A549 (cell line): ENCODE measurements around the gene CAB39. TPM values are rescaled to one million over a fixed set of nuclear protein-coding genes. Genes with fewer than 3 reads are reported as not detected.

Experiments used
- ATAC-seq, 2 experiments: fragments of 200-7000 bp in 1 of 2; fragments of >200 bp in 1 of 2; cut with Nextera tagmentation in 1 of 2; cut with Tn5 transposase in 1 of 2; 3 replicates each; pipeline versions ENCODE4 v1.8.0 to v1.9.1; 2018 to 2020; ENCODE audit warnings: mild to moderate bottlenecking in 1 of 2, moderate library complexity in 1 of 2
- CTCF ChIA-PET: fragments of 300-600 bp; sonication (Branson Sonifier 250); formaldehyde crosslinking; extraction: SDS; loops from one replicate; lab custom pipeline; 2021; ENCODE audit warnings: antibody characterized with exemption, inconsistent platforms; lab: Yijun Ruan, JAX
- POLR2A ChIA-PET: fragments of 350-600 bp; formaldehyde crosslinking; extraction: SDS; loops from one replicate; lab custom pipeline; 2021; ENCODE audit warnings: antibody characterized with exemption, inconsistent platforms; lab: Yijun Ruan, JAX
- DNase-seq, 2 experiments: peaks; one replicate each; pipeline versions ENCODE4 v3.0.0 to v3.0.0-alpha.2; 2011 to 2016; ENCODE audit warnings: low read depth in 1 of 2, low spot score in 1 of 2
- FAIRE-seq: peaks from 2 replicates; lab custom pipeline; 2011; peaks lifted over from hg19 to GRCh38; lab: Jason Lieb, UNC
- H3K27ac ChIP-seq, 2 experiments: fragments of >200 bp; sonication (Bioruptor Twin); formaldehyde crosslinking; 3 replicates each; pipeline ENCODE4 v1.5.1; 2016 to 2017
- H3K4me1 ChIP-seq: fragments of >200 bp; sonication (Bioruptor Twin); formaldehyde crosslinking; 3 replicates; pipeline ENCODE4 v1.6.1; 2016
- H3K4me2 ChIP-seq: fragments of >200 bp; sonication (Bioruptor Twin); formaldehyde crosslinking; 3 replicates; pipeline ENCODE4 v1.6.1; 2016
- H3K4me3 ChIP-seq: fragments of >200 bp; sonication (Bioruptor Twin); formaldehyde crosslinking; 3 replicates; pipeline ENCODE4 v1.5.1; 2016
- H3K9me3 ChIP-seq: fragments of >200 bp; sonication (Bioruptor Twin); formaldehyde crosslinking; 3 replicates; pipeline ENCODE4 v1.6.1; 2016
- CBX8 ChIP-seq: fragments of 200-600 bp; sonication (generic); IDR thresholded peaks from 2 replicates; pipeline ENCODE4 v1.6.1; 2016
- CEBPB ChIP-seq, 2 experiments: fragments of >200 bp in 1 of 2; sonication (Bioruptor Twin) in 1 of 2; formaldehyde crosslinking in 1 of 2; IDR thresholded peaks; 2 replicates each; pipeline ENCODE4 v1.6.1; 2012 to 2016
- EHF ChIP-seq: fragments of 250-450 bp; sonication (Bioruptor Pico); IDR thresholded peaks from 2 replicates; pipeline ENCODE4 v1.5.0; 2020; ENCODE audit warnings: mild to moderate bottlenecking
- EHMT2 ChIP-seq: fragments of 200-600 bp; sonication (generic); IDR thresholded peaks from 2 replicates; pipeline ENCODE4 v1.6.1; 2016; ENCODE audit warnings: antibody characterized with exemption, low read depth, mild to moderate bottlenecking, moderate library complexity
- EP300 ChIP-seq, 2 experiments: fragments of >200 bp; sonication (Bioruptor Twin); formaldehyde crosslinking; IDR thresholded peaks; 2 replicates in 1 of 2; 3 replicates in 1 of 2; pipeline ENCODE4 v1.6.1; 2016 to 2017
- FOSB ChIP-seq: fragments of 250-450 bp; sonication (Bioruptor Pico); IDR thresholded peaks from 2 replicates; pipeline ENCODE4 v1.5.0; 2020; ENCODE audit warnings: mild to moderate bottlenecking, moderate library complexity
- FOSL2 ChIP-seq, 2 experiments: fragments of 450-650 bp in 1 of 2; fragments of >200 bp in 1 of 2; sonication (Bioruptor Twin) in 1 of 2; formaldehyde crosslinking; IDR thresholded peaks; 2 replicates each; pipeline versions ENCODE4 v1.5.0 to v1.6.1; 2016 to 2020; ENCODE audit warnings: mild to moderate bottlenecking in 1 of 2, moderate library complexity in 1 of 2
- FOXS1 ChIP-seq: fragments of 250-450 bp; sonication (Bioruptor Pico); IDR thresholded peaks from 2 replicates; pipeline ENCODE4 v1.5.0; 2020; ENCODE audit warnings: mild to moderate bottlenecking, moderate library complexity
- HDAC2 ChIP-seq: fragments of 200-600 bp; sonication (generic); IDR thresholded peaks from 2 replicates; pipeline ENCODE4 v1.6.1; 2016
- HEYL ChIP-seq: fragments of 250-450 bp; sonication (Bioruptor Pico); IDR thresholded peaks from 2 replicates; pipeline ENCODE4 v1.8.0; 2021; ENCODE audit warnings: mild to moderate bottlenecking, moderate library complexity
- JUN ChIP-seq, 2 experiments: fragments of >200 bp; sonication (Bioruptor Twin); formaldehyde crosslinking; IDR thresholded peaks; 2 replicates in 1 of 2; 3 replicates in 1 of 2; pipeline ENCODE4 v1.6.1; 2016 to 2017
- JUNB ChIP-seq: fragments of >200 bp; sonication (Bioruptor Twin); formaldehyde crosslinking; IDR thresholded peaks from 2 replicates; pipeline ENCODE4 v1.6.1; 2016
- MAFK ChIP-seq: fragments of 450-650 bp; IDR thresholded peaks from 2 replicates; pipeline ENCODE4 v1.6.1; 2014; ENCODE audit not compliant: partially characterized antibody
- MYC ChIP-seq: IDR thresholded peaks from 2 replicates; pipeline ENCODE4 v1.6.1; 2012; ENCODE audit warnings: mild to moderate bottlenecking, inconsistent platforms, low read length, improper control_type of control experiment, borderline replicate concordance
- NFE2L2 ChIP-seq: fragments of 150-350 bp; conservative IDR thresholded peaks from 2 replicates; pipeline ENCODE4 v1.6.1; 2014; ENCODE audit warnings: low read length
- NPAS2 ChIP-seq: fragments of 250-450 bp; sonication (Bioruptor Pico); IDR thresholded peaks from 2 replicates; pipeline ENCODE4 v1.8.0; 2022; ENCODE audit warnings: mild to moderate bottlenecking, moderate library complexity, borderline replicate concordance
- PHF8 ChIP-seq: fragments of 200-600 bp; sonication (generic); IDR thresholded peaks from 2 replicates; pipeline ENCODE4 v1.6.1; 2016; ENCODE audit warnings: low read depth, mild to moderate bottlenecking, antibody characterized with exemption, moderate library complexity, borderline replicate concordance
- POLR2A ChIP-seq: IDR thresholded peaks from 2 replicates; pipeline ENCODE4 v1.6.1; 2012; ENCODE audit warnings: mild to moderate bottlenecking, low read length
- POLR2AphosphoS2 ChIP-seq: conservative IDR thresholded peaks from 2 replicates; pipeline ENCODE4 v1.6.1; 2012; ENCODE audit warnings: low read length, improper control_type of control experiment, inconsistent platforms
- RAD21 ChIP-seq, 2 experiments: fragments of >200 bp in 1 of 2; sonication (Bioruptor Twin) in 1 of 2; formaldehyde crosslinking in 1 of 2; IDR thresholded peaks in 1 of 2; conservative IDR thresholded peaks in 1 of 2; 2 replicates in 1 of 2; 3 replicates in 1 of 2; pipeline ENCODE4 v1.6.1; 2012 to 2018; ENCODE audit warnings: inconsistent platforms in 1 of 2
- TFCP2L1 ChIP-seq: fragments of 250-450 bp; sonication (Bioruptor Pico); IDR thresholded peaks from 2 replicates; pipeline ENCODE4 v1.5.0; 2021; ENCODE audit warnings: mild to moderate bottlenecking
- ZFP36 ChIP-seq: fragments of 450-650 bp; IDR thresholded peaks from 2 replicates; pipeline ENCODE4 v1.6.1; 2014; ENCODE audit warnings: borderline replicate concordance; ENCODE audit not compliant: partially characterized antibody
- WGBS: methylation state at CpG from one replicate; pipeline ENCODE4 v1.1.6; 2017; ENCODE audit errors: missing lambda C conversion rate; 5-methylcytosine and 5-hydroxymethylcytosine counted together
- polyA plus RNA-seq, 4 experiments: library from polyadenylated mRNA; depleted of rRNA in 3 of 4; stranded (reverse); fragments of >200 nt; fragmentation: RNase III in 1 of 4; extraction: RNeasy Plus Mini Kit Qiagen cat#74134 plus additional on column Dnase treatment in 1 of 4; gene quantifications; 2 replicates in 3 of 4; 3 replicates in 1 of 4; pipeline ENCODE4 v1.2.3, GENCODE V29; 2011 to 2017
- TF ChIP-seq, protein P1 (sequence below): fragments of >200 bp; sonication (Bioruptor Twin); formaldehyde crosslinking; IDR thresholded peaks from 3 replicates; pipeline ENCODE4 v1.6.1; 2016
- TF ChIP-seq, protein P2 (sequence below): IDR thresholded peaks from 2 replicates; pipeline ENCODE4 v1.6.1; 2012

CAB39 gene
- polyA plus RNA-seq, 2 of the 4 experiments (the other 2 are of a cell fraction): 28.4 to 54.2 TPM

DNA sequence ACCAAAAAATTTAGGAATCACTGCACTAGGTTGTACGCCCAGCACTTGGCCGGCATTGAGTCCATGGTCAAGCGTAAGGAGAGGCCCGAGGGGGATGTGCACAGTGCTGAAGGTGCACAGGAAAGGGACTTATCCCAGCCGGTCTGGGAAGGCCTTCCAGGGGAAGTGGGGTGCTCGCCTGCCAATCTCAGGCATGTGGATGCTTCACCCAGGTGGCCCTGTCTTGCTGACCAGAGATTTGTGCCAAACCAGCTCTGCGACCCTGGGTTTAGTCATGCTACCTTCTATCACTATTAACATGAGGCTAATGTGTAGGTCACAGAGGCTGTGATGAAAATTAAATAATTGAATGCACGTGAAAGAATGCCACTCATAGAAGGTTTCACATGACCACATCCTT lies 150.4 kb downstream of the CAB39 start (continued):
- TF ChIP-seq CEBPB (IDR thresholded peaks at IDR 0.05) (no peak), EHMT2 (no peak), FOXS1 (no peak), JUN (IDR thresholded peaks at IDR 0.05) (no peak), POLR2AphosphoS2 (no peak), RAD21 (conservative IDR thresholded peaks at IDR 0.05 in 1 of 2, IDR thresholded peaks at IDR 0.05 in 1 of 2) (no peak)

DNA sequence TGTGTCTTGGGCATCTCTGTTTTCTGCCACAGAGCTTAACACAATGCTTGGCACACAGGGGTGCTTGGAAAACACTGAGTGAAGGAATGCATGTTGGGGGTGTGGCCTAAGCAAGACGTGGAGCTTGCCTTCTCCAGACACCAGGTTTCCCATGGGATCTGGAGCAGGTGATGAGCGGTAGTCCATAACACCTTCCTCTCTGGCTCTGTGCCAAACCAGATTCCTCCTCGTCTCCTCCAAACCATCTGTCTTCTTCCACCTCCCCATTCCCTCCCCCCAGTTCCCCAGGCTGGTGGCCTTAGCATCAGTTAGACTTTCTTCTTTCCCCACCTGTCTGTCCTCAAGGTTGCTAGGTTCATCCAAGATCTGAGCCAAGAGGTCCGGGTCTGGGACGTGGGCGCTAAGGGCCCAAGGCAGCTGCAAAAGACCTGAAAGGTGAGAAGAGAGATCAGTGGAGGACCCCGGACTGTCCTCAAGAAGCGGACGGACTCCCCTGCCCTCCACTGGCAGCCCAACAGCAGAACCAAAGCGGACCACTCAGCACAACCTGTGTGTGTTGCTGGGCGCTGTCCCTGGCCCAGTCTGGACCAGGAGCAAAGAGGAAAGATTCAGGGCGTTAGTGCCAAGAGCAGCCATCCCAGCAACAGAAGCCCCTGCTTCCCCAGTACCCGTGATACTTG lies 150.9 kb downstream of the CAB39 start:
- no peak for DNase-seq
- Histone ChIP-seq H3K27ac (no peak overlapping the region), H3K4me3 (no peak overlapping the region), H3K9me3 (peaks cover 3% of the 10 kb centered on the region; the same call in 1 of the 3 replicates), H3K4me1 (peaks cover 21% of the 10 kb centered on the region), H3K4me2 (peak overlapping the region; percentile 91; the same call in 2 of the 3 replicates)
- no peak for FAIRE-seq
- no peak for ATAC-seq
- CTCF ChIA-PET: interaction anchor here (0.6 to 3.4 kb wide), 6 partner anchors 8 to 124 kb away, joined by 3 to 20 read pairs (median 4); no protein-coding TSS in a partner anchor
- POLR2A ChIA-PET: no interaction called here
- WGBS: 79% methylated on average over 13 of the region's 13 CpGs
- TF ChIP-seq NFE2L2 (no peak), FOSB (CRISPR knock-in tag) (no peak), CBX8 (no peak), ZFP36 (no peak), POLR2A (no peak), JUNB (no peak), JUN (IDR thresholded peaks at IDR 0.05) (no peak), NPAS2 (CRISPR knock-in tag) (no peak), POLR2AphosphoS2 (no peak), TFCP2L1 (CRISPR knock-in tag) (no peak), PHF8 (no peak)

DNA sequence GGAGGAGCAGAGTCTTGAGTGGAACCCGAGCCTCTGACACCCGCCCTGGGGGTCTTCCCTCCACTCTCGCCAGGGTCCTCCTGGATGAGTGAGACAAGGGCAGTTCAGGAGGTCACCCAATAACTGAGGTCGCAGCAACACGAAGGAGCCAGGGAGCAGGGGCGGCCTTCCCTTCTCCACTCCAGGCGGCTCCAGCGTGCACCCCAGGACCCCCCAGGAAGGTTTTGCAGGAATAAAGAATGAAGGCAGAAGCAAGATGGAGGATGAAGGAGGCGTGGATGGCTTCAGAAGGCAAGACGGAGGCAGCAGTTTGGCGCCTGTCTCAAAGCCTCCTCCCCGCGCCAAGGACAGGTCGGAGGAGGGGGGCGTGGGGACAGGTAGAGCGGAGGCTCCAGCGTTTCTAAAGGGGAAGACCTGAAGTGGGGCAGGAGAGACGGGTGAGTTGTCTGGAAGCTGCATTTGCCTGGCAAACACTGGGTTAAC lies 151.5 kb downstream of the CAB39 start:
- no peak for TF ChIP-seq MYC
- no peak for TF ChIP-seq FOSL2 (IDR thresholded peaks at IDR 0.05)
- TF ChIP-seq FOSL2 (CRISPR knock-in tag; IDR thresholded peaks at IDR 0.05): no peak
- TF ChIP-seq, protein P1, sequence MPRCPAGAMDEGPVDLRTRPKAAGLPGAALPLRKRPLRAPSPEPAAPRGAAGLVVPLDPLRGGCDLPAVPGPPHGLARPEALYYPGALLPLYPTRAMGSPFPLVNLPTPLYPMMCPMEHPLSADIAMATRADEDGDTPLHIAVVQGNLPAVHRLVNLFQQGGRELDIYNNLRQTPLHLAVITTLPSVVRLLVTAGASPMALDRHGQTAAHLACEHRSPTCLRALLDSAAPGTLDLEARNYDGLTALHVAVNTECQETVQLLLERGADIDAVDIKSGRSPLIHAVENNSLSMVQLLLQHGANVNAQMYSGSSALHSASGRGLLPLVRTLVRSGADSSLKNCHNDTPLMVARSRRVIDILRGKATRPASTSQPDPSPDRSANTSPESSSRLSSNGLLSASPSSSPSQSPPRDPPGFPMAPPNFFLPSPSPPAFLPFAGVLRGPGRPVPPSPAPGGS: no peak
- TF ChIP-seq, protein P2, sequence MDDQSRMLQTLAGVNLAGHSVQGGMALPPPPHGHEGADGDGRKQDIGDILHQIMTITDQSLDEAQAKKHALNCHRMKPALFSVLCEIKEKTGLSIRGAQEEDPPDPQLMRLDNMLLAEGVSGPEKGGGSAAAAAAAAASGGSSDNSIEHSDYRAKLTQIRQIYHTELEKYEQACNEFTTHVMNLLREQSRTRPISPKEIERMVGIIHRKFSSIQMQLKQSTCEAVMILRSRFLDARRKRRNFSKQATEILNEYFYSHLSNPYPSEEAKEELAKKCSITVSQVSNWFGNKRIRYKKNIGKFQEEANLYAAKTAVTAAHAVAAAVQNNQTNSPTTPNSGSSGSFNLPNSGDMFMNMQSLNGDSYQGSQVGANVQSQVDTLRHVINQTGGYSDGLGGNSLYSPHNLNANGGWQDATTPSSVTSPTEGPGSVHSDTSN: no peak
- no peak for TF ChIP-seq EP300 (IDR thresholded peaks at IDR 0.05)
- no peak for TF ChIP-seq HDAC2
- TF ChIP-seq EHF (CRISPR knock-in tag): no peak
- no peak for TF ChIP-seq NPAS2 (CRISPR knock-in tag)
- TF ChIP-seq TFCP2L1 (CRISPR knock-in tag): no peak
- TF ChIP-seq HEYL (CRISPR knock-in tag): no peak
- TF ChIP-seq MAFK: no peak
- DNase-seq: no peak
- H3K4me2 ChIP-seq: peak overlapping the region; percentile 91
- H3K4me3 ChIP-seq: peak overlapping the region; percentile 80
- 59% methylated on average over 18 of the region's 18 CpGs for WGBS
- POLR2A ChIA-PET: interaction anchor here (0.6 to 1.0 kb wide), 3 partner anchors 96 to 189 kb away, joined by 3 to 4 read pairs (median 3); no protein-coding TSS in a partner anchor
- no peak for ATAC-seq
- H3K4me1 ChIP-seq: peaks cover 21% of the 10 kb centered on the region
- no peak for FAIRE-seq
- no peaks in the 10 kb centered on the region for H3K9me3 ChIP-seq
- peak overlapping the region; percentile 79 to 91; a peak in 5 of 6 replicates for H3K27ac ChIP-seq
- CTCF ChIA-PET: interaction anchor here (0.6 to 3.4 kb wide), 9 partner anchors 9 to 123 kb away, joined by 3 to 20 read pairs (median 3); no protein-coding TSS in a partner anchor
